AG09319 (cell line): Measurements from ENCODE around the gene CAPN5.

Experiments used
- DNase-seq: peaks from one replicate; pipeline ENCODE4 v3.0.0-alpha.2; 2010; ENCODE audit warnings: low read depth; ENCODE audit errors: extremely low read depth
- CTCF ChIP-seq: IDR thresholded peaks from 2 replicates; pipeline ENCODE4 v1.5.1; 2011; ENCODE audit warnings: low read depth, mild to moderate bottlenecking, inconsistent platforms, low read length, moderate library complexity

Gene CAPN5

GRCh38 chr11:77148963-77149715 lies 82.4 kb downstream of the CAPN5 start:
- no peak for TF ChIP-seq CTCF
- DNase-seq = no peak

- no peak for DNase-seq
- TF ChIP-seq CTCF = no peak
These were observed 83.1 kb downstream of the CAPN5 start for GRCh38 chr11:77149716-77150392.

GRCh38 chr11:77150836-77151235 lies 84.1 kb downstream of the CAPN5 start:
- no peak for TF ChIP-seq CTCF
- no peak for DNase-seq

- TF ChIP-seq CTCF = no peak
- DNase-seq = no peak
These were observed 85.2 kb downstream of the CAPN5 start for GRCh38 chr11:77151804-77152509.

- no peak for TF ChIP-seq CTCF
- no peak for DNase-seq
These were observed 86.1 kb downstream of the CAPN5 start for GRCh38 chr11:77152846-77153245.

- no peak for DNase-seq
- no peak for TF ChIP-seq CTCF
These were observed 86.8 kb downstream of the CAPN5 start for GRCh38 chr11:77153276-77154185.
